ENCODE measurements around the gene CPAMD8.

CPAMD8 gene

DNA sequence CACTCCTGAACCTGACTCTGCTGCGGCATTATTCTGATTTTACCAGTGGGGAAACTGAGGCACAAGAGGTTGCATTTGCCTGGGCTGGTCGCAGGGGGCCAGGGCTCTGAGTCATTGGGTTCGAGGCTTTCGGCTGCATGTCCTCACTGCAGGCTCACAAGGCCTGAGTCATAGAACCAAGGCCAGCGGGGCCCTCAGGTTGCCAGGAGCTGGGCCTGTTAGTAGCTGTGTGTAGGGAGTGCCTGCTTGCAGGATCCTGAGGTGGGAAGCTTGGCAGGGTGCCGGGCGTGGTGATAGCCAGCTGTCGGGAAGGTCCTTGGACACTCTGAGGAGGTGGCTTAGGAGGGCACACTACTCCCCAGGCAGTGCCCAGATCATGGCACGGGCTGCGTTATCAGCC lies 159.4 kb downstream of the CPAMD8 start:
- DNase-seq (ENCODE audit: low read depth), result peak; percentile 34
- TF ChIP-seq, protein P1, sequence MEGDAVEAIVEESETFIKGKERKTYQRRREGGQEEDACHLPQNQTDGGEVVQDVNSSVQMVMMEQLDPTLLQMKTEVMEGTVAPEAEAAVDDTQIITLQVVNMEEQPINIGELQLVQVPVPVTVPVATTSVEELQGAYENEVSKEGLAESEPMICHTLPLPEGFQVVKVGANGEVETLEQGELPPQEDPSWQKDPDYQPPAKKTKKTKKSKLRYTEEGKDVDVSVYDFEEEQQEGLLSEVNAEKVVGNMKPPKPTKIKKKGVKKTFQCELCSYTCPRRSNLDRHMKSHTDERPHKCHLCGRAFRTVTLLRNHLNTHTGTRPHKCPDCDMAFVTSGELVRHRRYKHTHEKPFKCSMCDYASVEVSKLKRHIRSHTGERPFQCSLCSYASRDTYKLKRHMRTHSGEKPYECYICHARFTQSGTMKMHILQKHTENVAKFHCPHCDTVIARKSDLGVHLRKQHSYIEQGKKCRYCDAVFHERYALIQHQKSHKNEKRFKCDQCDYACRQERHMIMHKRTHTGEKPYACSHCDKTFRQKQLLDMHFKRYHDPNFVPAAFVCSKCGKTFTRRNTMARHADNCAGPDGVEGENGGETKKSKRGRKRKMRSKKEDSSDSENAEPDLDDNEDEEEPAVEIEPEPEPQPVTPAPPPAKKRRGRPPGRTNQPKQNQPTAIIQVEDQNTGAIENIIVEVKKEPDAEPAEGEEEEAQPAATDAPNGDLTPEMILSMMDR (conservative IDR thresholded peaks at IDR 0.05; ENCODE audit: low read depth, low read length), result no peak
- H3K4me3 ChIP-seq (ENCODE audit: low read depth, low read length), result no peak overlapping the region

GRCh38 chr19:16862826-16863415 lies 163.7 kb downstream of the CPAMD8 start:
- H3K4me3 ChIP-seq (ENCODE audit: low read depth, low read length), result no peak overlapping the region
- TF ChIP-seq, protein P1 (conservative IDR thresholded peaks at IDR 0.05; ENCODE audit: low read depth, low read length), result no peak
- DNase-seq (ENCODE audit: low read depth), result no peak

GRCh38 chr19:16861834-16862233 lies 164.8 kb downstream of the CPAMD8 start:
- no peak overlapping the region for H3K4me3 ChIP-seq (ENCODE audit: low read depth, low read length)
- DNase-seq (ENCODE audit: low read depth), result peak; percentile 11
- TF ChIP-seq, protein P1 (conservative IDR thresholded peaks at IDR 0.05; ENCODE audit: low read depth, low read length), result no peak

GRCh38 chr19:16861011-16861410 lies 165.6 kb downstream of the CPAMD8 start:
- TF ChIP-seq, protein P1 (conservative IDR thresholded peaks at IDR 0.05; ENCODE audit: low read depth, low read length), result no peak
- no peak for DNase-seq (ENCODE audit: low read depth)
- no peak overlapping the region for H3K4me3 ChIP-seq (ENCODE audit: low read depth, low read length)

GRCh38 chr19:16860118-16860517 lies 166.5 kb downstream of the CPAMD8 start:
- TF ChIP-seq, protein P1 (conservative IDR thresholded peaks at IDR 0.05; ENCODE audit: low read depth, low read length), result no peak
- H3K4me3 ChIP-seq (ENCODE audit: low read depth, low read length), result no peak overlapping the region
- no peak for DNase-seq (ENCODE audit: low read depth)

DNA sequence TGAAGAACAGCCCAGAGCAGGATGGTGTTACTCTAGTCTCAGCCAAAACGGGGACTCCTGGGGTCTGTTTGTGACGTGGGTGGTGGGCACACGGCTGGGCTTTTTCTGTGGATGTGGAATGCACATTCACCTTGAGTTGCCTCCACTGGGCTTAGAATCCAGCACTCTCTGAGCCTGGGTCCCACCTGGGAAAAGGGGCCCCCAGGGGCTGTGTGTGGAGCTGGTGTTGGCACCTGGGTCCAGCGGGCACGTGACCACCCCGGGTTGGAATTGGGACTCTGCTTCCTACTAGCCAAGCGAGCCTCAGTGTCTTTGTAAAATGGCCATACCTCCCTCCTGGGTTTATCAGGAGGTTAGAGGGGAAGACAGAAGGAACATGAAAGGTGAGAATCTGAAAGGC lies 167.0 kb downstream of the CPAMD8 start:
- TF ChIP-seq, protein P1 (conservative IDR thresholded peaks at IDR 0.05; ENCODE audit: low read depth, low read length), result no peak
- no peak for DNase-seq (ENCODE audit: low read depth)

DNA sequence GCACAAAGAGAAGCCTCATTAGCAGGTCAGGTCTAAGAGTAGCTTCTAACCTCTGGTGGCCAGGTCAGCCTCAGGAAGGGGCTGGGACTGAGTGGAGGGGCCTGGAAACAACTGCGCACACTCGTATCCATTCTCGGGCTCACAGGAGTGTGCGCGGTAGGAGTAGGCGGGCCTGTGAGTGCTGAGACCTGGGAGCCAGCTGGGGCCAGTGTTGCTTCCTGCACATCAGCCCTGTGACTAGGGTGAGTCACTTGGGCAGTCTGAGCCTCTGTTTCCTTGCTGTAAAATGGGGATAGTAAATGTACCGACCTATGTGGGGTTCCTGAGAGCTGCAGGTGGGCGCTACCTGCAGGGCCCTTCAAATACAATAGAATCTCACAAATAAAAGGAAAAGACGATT lies 170.5 kb downstream of the CPAMD8 start:
- TF ChIP-seq, protein P1 (conservative IDR thresholded peaks at IDR 0.05; ENCODE audit: low read depth, low read length), result no peak
- DNase-seq (ENCODE audit: low read depth), result no peak

More for the DNA sequence above, 167.0 kb downstream of the CPAMD8 start:
- H3K4me3 ChIP-seq (ENCODE audit: low read depth, low read length), result no peak overlapping the region

More for the DNA sequence above, 170.5 kb downstream of the CPAMD8 start:
- no peak overlapping the region for H3K4me3 ChIP-seq (ENCODE audit: low read depth, low read length)

Measured in choroid plexus epithelial cell (primary cell).